Type B pancreatic cell (in vitro differentiated cells): ENCODE results near the gene OOSP1. TPM values are rescaled to one million over a fixed set of nuclear protein-coding genes. Genes with fewer than 3 reads are reported as not detected.

ENCODE experiments used
- DNase-seq: peaks from one replicate; pipeline ENCODE4 v3.0.0; 2021; ENCODE audit warnings: mixed read lengths; ENCODE audit not compliant: unreplicated experiment; ENCODE audit errors: extremely low spot score
- H3K27ac Mint-ChIP-seq: 2 replicates; pipeline ENCODE4 v1.8.0; 2021; ENCODE audit warnings: mild to moderate bottlenecking, mixed read lengths
- H3K27me3 Mint-ChIP-seq: 2 replicates; pipeline ENCODE4 v1.8.0; 2021; ENCODE audit warnings: mixed read lengths
- H3K36me3 Mint-ChIP-seq: 2 replicates; pipeline ENCODE4 v1.8.0; 2021; ENCODE audit warnings: mixed read lengths
- H3K4me1 Mint-ChIP-seq: one replicate; pipeline ENCODE4 v1.8.0; 2021; ENCODE audit warnings: mixed read lengths; ENCODE audit not compliant: unreplicated experiment
- H3K4me3 Mint-ChIP-seq: 2 replicates; pipeline ENCODE4 v1.8.0; 2021; ENCODE audit warnings: mild to moderate bottlenecking, mixed read lengths
- H3K9me3 Mint-ChIP-seq: 2 replicates; pipeline ENCODE4 v1.8.0; 2021; ENCODE audit warnings: mixed read lengths
- CTCF ChIP-seq: fragments of 200-600 bp; sonication (generic); conservative IDR thresholded peaks from 2 replicates; pipeline ENCODE4 v1.5.0; 2021; ENCODE audit warnings: antibody characterized with exemption, mild to moderate bottlenecking
- total RNA-seq: library from RNA; stranded (reverse); gene quantifications from 2 replicates; pipeline ENCODE4 v1.2.1, GENCODE V29; 2021; ENCODE audit warnings: low replicate concordance

Gene OOSP1
- total RNA-seq, 1 donor from 2014 or later, result not detected

GRCh38 chr11:59990421-59990820 lies 52.2 kb downstream of the OOSP1 start:
- Mint-ChIP-seq H3K27me3 (no peaks in the 10 kb centered on the region), H3K36me3 (no peaks in the 10 kb centered on the region), H3K9me3 (peaks cover 11% of the 10 kb centered on the region), H3K4me3 (no peak overlapping the region), H3K27ac (no peak overlapping the region), H3K4me1 (no peaks in the 10 kb centered on the region)
- no peak for TF ChIP-seq CTCF
- no peak for DNase-seq

GRCh38 chr11:59992425-59992824 lies 54.2 kb downstream of the OOSP1 start:
- no peak for DNase-seq
- peaks cover 11% of the 10 kb centered on the region for H3K9me3 Mint-ChIP-seq
- no peaks in the 10 kb centered on the region for H3K27me3 Mint-ChIP-seq
- H3K27ac Mint-ChIP-seq, result no peak overlapping the region
- no peaks in the 10 kb centered on the region for H3K36me3 Mint-ChIP-seq
- TF ChIP-seq CTCF, result no peak
- no peak overlapping the region for H3K4me3 Mint-ChIP-seq
- H3K4me1 Mint-ChIP-seq, result no peaks in the 10 kb centered on the region

GRCh38 chr11:59997800-59998199 lies 59.6 kb downstream of the OOSP1 start:
- TF ChIP-seq CTCF, result no peak
- H3K4me3 Mint-ChIP-seq, result no peak overlapping the region
- DNase-seq, result no peak

GRCh38 chr11:59999691-60000090 lies 61.5 kb downstream of the OOSP1 start:
- no peak overlapping the region for H3K4me3 Mint-ChIP-seq
- H3K27ac Mint-ChIP-seq, result no peak overlapping the region
- no peaks in the 10 kb centered on the region for H3K4me1 Mint-ChIP-seq
- H3K36me3 Mint-ChIP-seq, result no peaks in the 10 kb centered on the region
- TF ChIP-seq CTCF, result no peak
- no peaks in the 10 kb centered on the region for H3K27me3 Mint-ChIP-seq
- DNase-seq, result no peak
- no peaks in the 10 kb centered on the region for H3K9me3 Mint-ChIP-seq

More at GRCh38 chr11:59997800-59998199, 59.6 kb downstream of the OOSP1 start:
- no peaks in the 10 kb centered on the region for H3K9me3 Mint-ChIP-seq
- no peaks in the 10 kb centered on the region for H3K4me1 Mint-ChIP-seq
- no peaks in the 10 kb centered on the region for H3K27me3 Mint-ChIP-seq
- H3K27ac Mint-ChIP-seq, result no peak overlapping the region
- H3K36me3 Mint-ChIP-seq, result no peaks in the 10 kb centered on the region

GRCh38 chr11:60003729-60004128 lies 65.5 kb downstream of the OOSP1 start:
- H3K36me3 Mint-ChIP-seq, result no peaks in the 10 kb centered on the region
- H3K27me3 Mint-ChIP-seq, result no peaks in the 10 kb centered on the region
- H3K4me3 Mint-ChIP-seq, result no peak overlapping the region
- DNase-seq, result no peak
- H3K4me1 Mint-ChIP-seq, result no peaks in the 10 kb centered on the region
- TF ChIP-seq CTCF, result no peak
- H3K27ac Mint-ChIP-seq, result no peak overlapping the region
- H3K9me3 Mint-ChIP-seq, result no peaks in the 10 kb centered on the region

- H3K9me3 Mint-ChIP-seq, result no peaks in the 10 kb centered on the region
- H3K36me3 Mint-ChIP-seq, result no peaks in the 10 kb centered on the region
- no peaks in the 10 kb centered on the region for H3K27me3 Mint-ChIP-seq
- H3K4me1 Mint-ChIP-seq, result no peaks in the 10 kb centered on the region
- H3K27ac Mint-ChIP-seq, result no peak overlapping the region
- TF ChIP-seq CTCF, result no peak
- no peak overlapping the region for H3K4me3 Mint-ChIP-seq
- no peak for DNase-seq
These were observed 67.1 kb downstream of the OOSP1 start for GRCh38 chr11:60005360-60005759.
